GM18498 (cell line): ENCODE results near the gene TMA16.
"Not testable (repeated sequence)": the region's sequence is repeated elsewhere in the genome, so short reads cannot be mapped to it uniquely, and the experiment has no call there.

Experiments used
- ATAC-seq: cut with Tn5 transposase; IDR thresholded peaks from one replicate; pipeline ENCODE4 v1.9.1; 2021; ENCODE audit warnings: mild to moderate bottlenecking, moderate library complexity; ENCODE audit not compliant: unreplicated experiment

Gene TMA16

GRCh38 chr4:163505374-163505773 is 10.9 kb downstream of the TMA16 start:
- ATAC-seq: no peak

- no peak for ATAC-seq
These were observed 20.7 kb downstream of the TMA16 start for GRCh38 chr4:163515198-163515597.

DNA sequence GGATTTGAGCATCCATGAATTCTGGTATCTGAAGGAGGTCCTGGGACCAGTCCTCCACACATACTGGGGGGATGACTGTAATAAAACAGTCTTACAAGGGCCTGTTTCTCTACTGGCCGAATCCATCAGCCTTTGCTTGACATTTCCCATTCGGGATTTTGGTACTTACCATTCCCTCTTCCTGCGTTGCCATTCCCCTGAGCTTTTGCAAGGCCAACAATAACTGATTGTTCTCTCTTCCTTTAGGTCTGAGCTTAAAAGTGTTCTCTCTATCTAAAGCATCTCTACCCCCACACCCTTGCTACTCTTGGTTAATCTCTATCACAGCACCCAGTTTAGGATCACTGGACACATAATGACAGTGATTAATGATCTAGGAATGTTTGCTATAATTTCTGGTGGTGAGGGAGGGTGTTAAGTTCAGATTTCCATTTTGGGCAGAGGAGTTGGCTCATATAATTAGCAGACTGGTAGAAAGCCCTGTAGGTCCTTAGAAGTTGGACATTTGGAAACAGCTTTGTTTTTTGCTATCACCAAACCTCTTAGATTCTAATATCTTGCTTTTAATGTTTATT is 29.4 kb downstream of the TMA16 start:
- no peak for ATAC-seq

GRCh38 chr4:163525982-163526381 is 31.5 kb downstream of the TMA16 start:
- ATAC-seq: no peak

DNA sequence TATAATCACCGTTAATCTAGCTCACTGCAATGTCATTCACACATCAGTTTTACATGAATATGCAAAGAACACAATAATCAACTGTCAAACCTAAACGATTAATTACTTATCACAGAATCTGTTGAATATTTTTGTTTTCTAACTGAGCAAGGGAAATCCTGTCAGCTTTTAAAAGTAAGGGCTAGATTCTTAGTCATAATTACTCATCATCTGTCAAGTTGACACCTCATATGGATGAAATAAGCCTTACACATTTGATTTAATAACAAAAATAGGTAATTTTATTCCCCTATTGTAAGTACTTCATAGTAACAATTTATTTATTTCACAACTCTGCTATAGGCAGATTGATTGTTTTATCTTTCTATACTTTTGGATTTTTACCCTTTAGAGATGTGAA is 32.7 kb downstream of the TMA16 start:
- no peak for ATAC-seq

GRCh38 chr4:163528653-163529052 is 34.2 kb downstream of the TMA16 start:
- ATAC-seq: no peak

DNA sequence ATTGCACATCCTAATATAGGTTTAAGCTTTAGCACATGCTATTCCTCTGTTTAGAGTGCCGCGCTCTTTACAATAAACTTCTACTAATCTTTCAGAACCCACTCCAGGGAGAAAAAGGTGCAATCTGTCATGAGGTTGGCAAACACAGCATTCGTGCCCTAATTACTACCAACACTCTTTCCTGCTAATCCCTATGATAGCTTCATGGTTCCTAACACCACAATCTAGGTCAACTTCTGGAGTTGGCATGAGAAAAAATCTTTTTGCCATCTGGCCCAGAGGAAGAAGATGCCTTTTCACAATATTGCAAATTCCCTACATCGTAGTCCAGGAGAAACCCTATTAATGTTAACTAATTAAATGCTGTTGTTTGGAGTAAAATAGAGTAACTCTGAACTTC is 39.6 kb downstream of the TMA16 start:
- no peak for ATAC-seq

GRCh38 chr4:163535657-163536056 is 41.2 kb downstream of the TMA16 start:
- ATAC-seq: no peak

GRCh38 chr4:163536091-163536490 is 41.6 kb downstream of the TMA16 start:
- ATAC-seq: no peak

DNA sequence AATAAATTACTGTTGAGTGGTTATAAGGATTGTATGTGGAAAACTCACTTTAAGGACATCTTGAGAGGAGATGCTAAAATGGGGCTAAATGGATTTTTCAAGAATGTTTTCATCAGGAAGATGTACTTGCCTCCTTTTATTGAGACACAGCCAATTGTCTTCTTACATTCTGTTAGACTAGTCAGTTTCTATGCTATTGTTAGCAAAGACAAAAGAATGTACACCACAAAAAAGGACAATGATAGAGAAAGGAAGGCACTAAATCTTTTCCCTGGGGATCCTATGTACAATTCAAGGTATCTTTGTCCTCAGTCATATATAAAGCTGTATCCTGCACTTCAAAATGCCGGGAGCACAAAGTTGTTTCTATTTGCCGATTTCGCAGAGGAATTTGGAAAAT is 42.6 kb downstream of the TMA16 start:
- ATAC-seq: no peak

DNA sequence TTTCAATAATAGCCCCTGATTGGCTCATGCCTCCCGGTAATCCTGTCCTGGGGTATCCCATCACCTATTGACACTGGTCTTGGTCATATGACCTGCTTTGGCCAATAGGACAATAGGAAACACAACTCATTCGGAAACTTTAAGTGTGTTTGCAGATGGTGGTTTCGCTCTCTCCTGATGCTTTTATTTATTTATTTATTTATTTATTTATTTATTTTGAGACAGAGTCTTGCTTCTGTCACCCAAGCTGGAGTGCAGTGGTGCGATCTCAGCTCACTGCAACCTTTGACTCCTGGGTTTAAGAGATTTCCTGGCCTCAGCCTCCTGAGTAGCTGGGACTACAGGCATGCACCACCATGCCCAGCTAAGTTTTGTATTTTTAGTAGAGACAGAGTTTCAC is 44.3 kb downstream of the TMA16 start:
- ATAC-seq: not testable (repeated sequence)

- no peak for ATAC-seq
These were observed 46.0 kb downstream of the TMA16 start for GRCh38 chr4:163540448-163540847.

DNA sequence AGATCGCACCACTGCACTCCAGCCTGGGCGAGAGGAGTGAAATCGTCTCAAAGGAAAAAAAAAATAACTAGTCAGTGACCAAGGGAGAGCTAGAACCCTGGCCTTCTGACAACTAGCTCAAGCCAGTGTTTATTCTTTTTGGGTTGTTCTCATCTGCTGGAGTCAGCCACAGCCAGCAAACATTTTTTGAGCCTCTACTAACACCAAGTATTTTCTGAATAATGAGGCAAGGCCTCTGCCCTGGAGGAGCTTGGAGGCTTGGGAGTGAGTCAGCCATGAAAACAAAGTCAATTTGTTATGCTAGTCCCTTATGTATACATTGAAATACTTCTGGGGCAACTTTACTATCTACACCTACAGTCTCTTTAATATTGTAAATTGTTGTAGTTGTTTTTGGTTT is 46.5 kb downstream of the TMA16 start:
- ATAC-seq: no peak

GRCh38 chr4:163542275-163542674 is 47.8 kb downstream of the TMA16 start:
- no peak for ATAC-seq

DNA sequence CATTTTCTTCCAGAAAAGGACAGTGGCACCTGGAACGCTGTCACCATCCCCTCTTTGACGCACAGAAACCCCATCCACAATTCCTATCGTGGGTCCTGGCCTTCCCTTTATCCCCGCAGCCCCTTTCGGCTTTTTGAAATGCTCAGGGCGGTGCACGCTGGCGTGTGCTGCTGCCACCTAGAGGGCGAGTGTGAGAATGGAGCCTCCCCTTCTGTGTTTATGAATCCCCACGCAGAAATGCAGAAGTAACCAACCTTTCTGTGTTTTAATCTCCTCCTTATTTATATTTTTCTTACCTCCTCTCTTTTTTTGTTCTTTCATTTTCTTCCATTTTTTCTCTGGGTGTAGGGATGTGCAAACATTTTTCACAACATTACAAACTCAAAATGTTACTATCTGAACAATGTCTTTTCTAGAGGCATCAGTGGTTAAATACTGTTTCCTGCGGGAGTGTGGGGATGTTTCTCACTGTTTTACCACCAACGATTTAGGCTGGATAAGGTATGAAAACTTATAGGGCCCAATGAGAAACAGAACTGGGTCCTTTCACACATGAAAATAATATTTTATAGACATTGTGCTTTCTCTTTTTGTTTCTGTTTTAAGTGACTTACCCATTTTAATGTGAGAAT is 50.0 kb downstream of the TMA16 start:
- ATAC-seq: peak; percentile 84

DNA sequence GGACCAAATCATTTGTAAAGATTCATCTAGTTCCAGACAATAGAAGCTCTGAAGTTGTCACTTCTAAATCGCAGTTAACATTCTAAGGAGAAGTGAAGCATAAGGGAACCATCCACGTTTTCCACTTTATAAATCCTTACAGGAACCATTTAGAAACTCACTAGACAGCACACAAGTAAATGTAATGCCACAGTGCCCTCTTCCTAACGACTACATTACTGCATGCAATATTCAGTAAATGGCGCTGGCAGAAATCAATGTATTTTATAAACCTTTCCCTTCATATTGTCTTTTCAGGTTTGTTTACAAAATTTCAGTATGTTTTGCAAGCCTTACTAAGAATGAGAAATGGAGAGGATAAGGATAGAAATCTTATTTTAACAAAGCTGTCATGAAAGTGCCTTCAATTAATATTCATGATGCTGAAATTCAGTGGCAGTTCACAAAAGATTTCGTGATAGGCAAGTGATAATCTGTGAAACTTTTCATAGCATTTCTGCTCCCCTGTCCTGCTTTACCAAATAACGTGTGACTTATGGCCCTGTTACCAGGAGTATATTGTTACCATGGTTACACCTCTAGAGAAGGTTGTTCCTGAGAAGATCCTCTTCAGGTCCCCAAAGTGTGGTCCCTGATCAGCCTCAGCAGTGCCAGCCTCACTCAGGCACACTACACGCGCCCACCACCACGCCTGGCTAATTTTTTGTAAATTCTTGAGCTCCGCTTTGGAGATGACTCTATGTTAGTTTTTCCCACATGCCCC is 54.2 kb downstream of the TMA16 start:
- ATAC-seq: peak; percentile 36

DNA sequence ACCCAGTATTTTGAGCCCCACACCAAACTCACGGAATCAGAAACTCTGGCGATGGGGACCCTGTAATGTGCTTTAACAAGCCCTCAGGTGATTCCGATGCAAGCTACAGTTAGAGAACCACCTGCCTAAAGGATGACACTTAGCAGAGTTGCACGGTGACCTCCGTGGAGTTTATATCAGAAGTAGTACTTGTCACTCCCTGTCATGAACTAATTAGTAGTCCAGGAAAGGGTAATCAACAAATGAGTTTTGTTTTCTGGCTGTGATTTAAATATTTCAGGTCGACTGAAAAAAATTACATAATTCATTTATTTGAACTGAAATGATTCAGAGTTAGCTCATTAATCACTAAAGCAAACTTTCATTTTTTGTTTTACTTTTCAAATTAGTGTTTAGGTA is 56.4 kb downstream of the TMA16 start:
- ATAC-seq: no peak

GRCh38 chr4:163553146-163553545 is 58.7 kb downstream of the TMA16 start:
- ATAC-seq: no peak

DNA sequence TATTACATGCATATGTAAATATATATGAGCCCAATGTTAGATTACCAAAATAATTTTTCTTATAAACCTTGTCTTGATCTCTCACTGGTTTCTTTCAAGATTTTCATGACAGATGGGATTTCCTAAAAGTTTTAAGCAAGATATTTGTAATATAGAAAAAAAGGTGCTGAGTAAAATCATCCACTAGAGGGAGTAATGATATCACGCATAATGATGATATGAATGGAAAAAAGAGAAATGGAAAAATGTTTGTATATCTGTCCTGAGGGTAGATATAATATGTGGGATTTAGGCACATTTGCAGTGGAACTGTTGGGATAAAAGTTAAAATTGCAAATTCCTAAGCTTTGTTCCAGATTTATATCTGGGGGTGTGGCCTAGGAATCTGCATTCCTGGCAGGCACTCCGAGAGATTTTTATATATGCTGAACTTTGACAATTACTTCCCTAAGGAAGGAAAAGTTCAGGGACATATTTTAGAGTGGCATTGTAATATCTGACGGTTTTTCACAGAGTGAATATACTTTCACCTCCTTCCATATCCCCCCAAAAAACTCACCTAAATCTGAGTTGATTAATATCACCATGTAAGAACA is 60.5 kb downstream of the TMA16 start:
- ATAC-seq: no peak

- ATAC-seq: no peak
These were observed 61.7 kb downstream of the TMA16 start for GRCh38 chr4:163556177-163556576.

DNA sequence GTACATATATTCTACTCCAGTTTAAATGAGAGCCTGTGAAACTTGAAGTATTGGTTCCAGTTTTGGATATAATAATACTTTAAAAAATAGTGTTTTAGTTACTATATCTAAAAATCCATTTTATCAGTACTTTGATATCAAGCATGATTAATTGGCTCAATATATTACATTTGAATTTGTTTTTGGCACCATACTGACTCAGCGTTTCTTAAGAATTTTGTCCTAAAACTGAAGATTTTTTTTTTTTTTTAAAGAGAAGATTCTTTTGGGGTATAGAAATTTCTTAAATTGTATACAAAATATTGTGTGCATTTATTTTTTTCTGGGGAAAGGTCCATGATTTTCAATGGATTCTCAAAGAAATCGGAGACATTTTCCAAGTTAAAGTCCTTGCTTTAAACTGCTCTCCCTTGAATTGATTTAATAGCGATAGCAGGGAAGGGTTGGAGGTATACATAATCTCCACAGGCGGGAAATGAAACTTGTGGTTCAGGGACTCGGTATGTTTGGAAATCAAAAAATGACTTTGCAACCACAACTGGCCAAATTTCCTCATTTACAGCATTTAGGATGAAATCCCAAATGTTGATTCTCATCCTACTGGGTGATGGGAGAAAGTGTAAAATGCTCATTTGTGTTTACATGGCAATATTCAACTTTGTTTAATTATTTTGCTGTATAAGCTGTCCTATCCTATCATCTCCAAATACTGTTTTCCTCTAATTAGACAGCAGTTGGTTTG is 62.3 kb downstream of the TMA16 start:
- ATAC-seq: no peak
